ENCODE data around the gene SFXN3.

DNA sequence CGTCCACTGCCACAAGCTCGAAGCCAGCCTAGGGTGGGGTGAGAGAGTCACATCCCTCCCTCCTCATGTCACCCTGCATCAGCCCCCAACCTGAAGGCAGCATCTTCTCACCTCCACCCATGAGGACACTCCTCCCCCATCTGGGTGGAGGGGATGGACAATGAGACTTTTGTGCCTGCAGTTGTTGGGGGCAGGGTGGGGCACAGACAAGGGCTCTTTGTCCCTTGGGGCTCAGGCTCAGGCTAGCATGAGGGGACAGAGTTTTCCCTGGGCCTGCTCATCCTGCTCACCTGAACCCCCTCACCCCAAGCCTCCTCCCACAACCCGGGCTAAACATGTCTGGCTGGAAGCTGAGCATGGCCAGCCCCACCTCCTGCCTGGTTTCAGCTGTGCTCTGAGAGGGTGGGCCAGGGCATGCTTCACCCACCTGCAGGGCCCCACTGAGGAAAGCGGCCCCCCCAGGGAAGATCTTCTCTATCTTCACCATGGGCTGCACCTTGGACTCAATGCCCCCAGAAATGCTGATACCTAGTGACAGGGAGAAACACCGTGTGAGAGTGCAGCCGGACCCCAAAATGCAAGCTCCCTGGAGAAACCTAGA lies 22.1 kb upstream of the SFXN3 start:
- TF ChIP-seq, protein P1, sequence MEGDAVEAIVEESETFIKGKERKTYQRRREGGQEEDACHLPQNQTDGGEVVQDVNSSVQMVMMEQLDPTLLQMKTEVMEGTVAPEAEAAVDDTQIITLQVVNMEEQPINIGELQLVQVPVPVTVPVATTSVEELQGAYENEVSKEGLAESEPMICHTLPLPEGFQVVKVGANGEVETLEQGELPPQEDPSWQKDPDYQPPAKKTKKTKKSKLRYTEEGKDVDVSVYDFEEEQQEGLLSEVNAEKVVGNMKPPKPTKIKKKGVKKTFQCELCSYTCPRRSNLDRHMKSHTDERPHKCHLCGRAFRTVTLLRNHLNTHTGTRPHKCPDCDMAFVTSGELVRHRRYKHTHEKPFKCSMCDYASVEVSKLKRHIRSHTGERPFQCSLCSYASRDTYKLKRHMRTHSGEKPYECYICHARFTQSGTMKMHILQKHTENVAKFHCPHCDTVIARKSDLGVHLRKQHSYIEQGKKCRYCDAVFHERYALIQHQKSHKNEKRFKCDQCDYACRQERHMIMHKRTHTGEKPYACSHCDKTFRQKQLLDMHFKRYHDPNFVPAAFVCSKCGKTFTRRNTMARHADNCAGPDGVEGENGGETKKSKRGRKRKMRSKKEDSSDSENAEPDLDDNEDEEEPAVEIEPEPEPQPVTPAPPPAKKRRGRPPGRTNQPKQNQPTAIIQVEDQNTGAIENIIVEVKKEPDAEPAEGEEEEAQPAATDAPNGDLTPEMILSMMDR (IDR thresholded peaks at IDR 0.05) = no peak
- no peak for TF ChIP-seq POLR2A (IDR thresholded peaks at IDR 0.05)

Measured in testis (tissue), 2 donors.